ENCODE data around the gene MAEL. TPM values are rescaled to one million over a fixed set of nuclear protein-coding genes. Genes with fewer than 3 reads are reported as not detected.

Gene MAEL
- total RNA-seq, 1 experiment from 2014 or later = 0.11 TPM

GRCh38 chr1:167054946-167055630 is 66.0 kb downstream of the MAEL start:
- peak; percentile 24 for DNase-seq (ENCODE audit: low read depth)

- peak; percentile 32 for DNase-seq (ENCODE audit: low read depth)
Observed at GRCh38 chr1:167056529-167057231, 67.6 kb downstream of the MAEL start.

GRCh38 chr1:167057241-167057688 is 68.2 kb downstream of the MAEL start:
- peak; percentile 73 for DNase-seq (ENCODE audit: low read depth)

DNA sequence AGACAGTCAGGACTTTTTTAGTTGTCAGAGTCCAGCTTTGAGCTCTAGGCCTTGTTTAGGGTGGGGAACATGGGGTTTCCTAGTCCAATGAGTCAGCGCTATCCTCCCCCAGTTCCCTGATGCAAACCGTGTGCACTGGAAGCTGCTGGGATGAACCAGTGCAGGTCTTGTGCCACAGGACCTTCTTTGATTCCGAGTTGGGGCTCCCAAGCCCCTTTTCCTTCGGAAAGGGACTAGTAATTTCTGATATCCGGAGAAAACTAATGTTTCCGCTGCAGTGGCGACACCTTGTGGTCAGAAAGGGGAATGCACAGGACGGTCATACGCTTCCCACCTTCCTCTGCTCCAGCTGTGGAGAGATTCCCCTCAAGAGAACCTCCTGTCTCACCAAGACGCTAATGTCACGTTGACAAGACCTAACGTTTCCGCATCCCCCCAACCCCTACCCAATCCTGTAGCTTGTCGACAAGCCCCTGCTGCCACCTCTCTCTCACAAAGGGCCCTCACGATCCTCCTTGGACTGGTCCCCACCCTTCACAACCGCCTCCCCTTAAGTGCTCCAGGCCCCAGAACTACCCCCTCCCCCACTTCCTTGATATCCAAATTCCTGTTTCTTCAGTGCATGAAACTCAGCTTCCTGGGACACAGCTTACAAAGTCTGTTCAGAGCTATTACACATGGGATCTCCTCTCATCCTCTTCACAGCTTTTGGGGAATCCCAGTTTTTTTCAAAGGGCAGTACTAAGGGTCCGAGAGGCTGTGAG is 70.1 kb downstream of the MAEL start:
- DNase-seq (ENCODE audit: low read depth) = peak; percentile 72

GRCh38 chr1:167059809-167060107 is 70.7 kb downstream of the MAEL start:
- no peak for DNase-seq (ENCODE audit: low read depth)

- DNase-seq (ENCODE audit: low read depth) = no peak
Observed at GRCh38 chr1:167060141-167061072, 71.3 kb downstream of the MAEL start.

- DNase-seq (ENCODE audit: low read depth) = no peak
Observed at GRCh38 chr1:167061073-167061464, 72.0 kb downstream of the MAEL start.

- no peak for DNase-seq (ENCODE audit: low read depth)
Observed at GRCh38 chr1:167064621-167065020, 75.5 kb downstream of the MAEL start.

DNA sequence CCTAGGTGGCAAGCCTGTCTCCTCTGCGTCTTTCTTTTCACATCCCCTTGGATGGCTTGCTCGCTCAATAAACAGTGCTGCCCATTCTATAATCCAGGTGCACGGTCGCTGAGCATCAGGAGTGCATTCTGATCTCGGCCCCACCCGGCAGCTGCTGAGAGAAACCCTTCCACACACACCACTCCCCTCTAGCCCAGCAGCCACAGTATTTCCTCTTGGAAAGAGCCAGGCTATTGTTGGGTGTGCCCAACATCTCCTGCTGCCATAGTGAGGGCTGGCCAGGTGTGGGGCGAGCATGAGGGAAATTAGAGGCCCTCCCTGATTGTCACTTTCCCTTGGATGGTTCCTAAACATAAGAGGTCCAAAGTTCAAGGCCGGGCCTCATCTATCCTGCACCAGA is 76.4 kb downstream of the MAEL start:
- no peak for DNase-seq (ENCODE audit: low read depth)

DNA sequence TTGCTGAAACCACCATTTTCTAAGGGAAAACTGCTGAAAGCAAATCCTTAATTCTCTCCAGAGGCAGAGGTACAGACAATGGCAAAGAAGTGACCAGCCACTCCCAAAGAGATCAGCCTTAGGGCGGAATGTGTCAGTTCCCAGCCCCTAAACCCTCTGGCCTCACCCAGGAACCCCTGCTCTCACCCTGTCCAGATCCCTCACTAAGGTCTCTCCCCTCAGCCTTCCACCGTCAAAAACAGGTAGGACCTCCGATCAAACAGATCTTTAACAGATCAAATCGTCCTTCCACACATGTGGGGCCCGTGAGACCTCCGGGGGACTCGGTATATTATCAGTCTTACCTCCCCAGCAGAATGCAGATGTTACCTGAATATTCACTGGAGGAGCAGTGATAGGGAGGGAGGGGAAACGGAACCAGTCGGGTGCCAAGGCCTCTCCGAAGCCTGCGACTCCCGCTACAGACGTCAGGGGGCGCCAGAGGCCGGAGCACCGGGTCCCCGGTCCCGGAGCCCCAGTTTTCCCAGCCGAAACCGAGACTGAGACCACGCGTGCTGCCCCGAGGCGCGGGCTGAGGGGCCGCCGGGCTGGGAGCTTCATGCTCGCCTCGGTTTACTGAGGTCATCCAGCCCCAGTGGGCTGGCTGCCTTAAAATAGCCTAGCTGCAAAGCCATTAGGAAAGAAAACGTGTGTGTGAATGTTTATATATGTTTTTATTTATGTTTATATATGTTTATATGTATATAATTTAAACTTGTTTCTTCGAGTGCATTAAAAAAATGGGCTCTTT is 77.4 kb downstream of the MAEL start:
- DNase-seq (ENCODE audit: low read depth) = peak; percentile 75

GRCh38 chr1:167067904-167068303 is 78.8 kb downstream of the MAEL start:
- DNase-seq (ENCODE audit: low read depth) = no peak

DNA sequence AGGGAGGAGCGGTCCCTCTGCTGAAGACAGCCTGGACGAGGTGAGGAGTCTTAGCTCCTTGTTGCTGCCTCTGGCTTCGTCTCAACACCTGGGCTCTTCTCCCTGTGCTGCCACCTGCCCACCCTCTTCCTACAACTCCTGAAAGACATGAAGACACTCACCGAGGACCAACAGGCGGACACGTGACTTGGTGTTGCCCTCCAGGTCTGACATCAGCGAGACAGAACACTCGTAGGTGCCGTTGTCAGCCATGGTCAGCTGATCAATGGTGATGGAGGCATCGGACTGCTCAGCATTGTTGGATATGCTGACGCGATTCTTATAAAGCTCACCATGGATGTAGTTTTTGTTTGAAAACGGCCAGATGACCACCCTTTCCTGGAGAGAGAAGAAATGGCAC is 79.7 kb downstream of the MAEL start:
- DNase-seq (ENCODE audit: low read depth) = no peak

- DNase-seq (ENCODE audit: low read depth) = no peak
Observed at GRCh38 chr1:167071286-167071685, 82.2 kb downstream of the MAEL start.

Other genes with a start within 250 kb of the MAEL start
- gene POGK, start 149.8 kb upstream of the MAEL start, total RNA-seq (2014; rRNA removed; shearing (Covaris generic)) = 30.8 and 37.1 TPM in 2 replicates
- gene TADA1, start 113.0 kb upstream of the MAEL start, total RNA-seq (2014; rRNA removed; shearing (Covaris generic)) = 15.3 and 19.8 TPM in 2 replicates
- gene ILDR2, start 13.7 kb upstream of the MAEL start, total RNA-seq (2014; rRNA removed; shearing (Covaris generic)) = 9.6 and 15.7 TPM in 2 replicates
- gene GPA33, start 101.1 kb downstream of the MAEL start, total RNA-seq (2014; rRNA removed; shearing (Covaris generic)) = not detected in 2 replicates
- gene STYXL2, start 104.8 kb downstream of the MAEL start, total RNA-seq (2014; rRNA removed; shearing (Covaris generic)) = not detected in 2 replicates
- gene POU2F1, start 231.6 kb downstream of the MAEL start, total RNA-seq (2014; rRNA removed; shearing (Covaris generic)) = 5.6 TPM in 2 replicates